PC-9 (cell line): ENCODE results near the gene DDX39A. TPM values are rescaled to one million over a fixed set of nuclear protein-coding genes. Genes with fewer than 3 reads are reported as not detected.

Experiments
- BruUV-seq: library from RNA; stranded (reverse); fragments of 400-500 nt; replicated peaks from 2 replicates; lab custom pipeline; 2021; lab: Mats Ljungman, UMichigan
- CTCF ChIA-PET: fragments of 300-600 bp; sonication (Branson Sonifier 250); formaldehyde crosslinking; loops from one replicate; lab custom pipeline; 2022; ENCODE audit warnings: antibody characterized with exemption; lab: Charles Lee
- POLR2A ChIA-PET: fragments of 300-600 bp; sonication (Branson Sonifier 250); formaldehyde crosslinking; loops from one replicate; lab custom pipeline; 2022; ENCODE audit warnings: antibody characterized with exemption; ENCODE audit not compliant: unreplicated experiment; lab: Charles Lee
- DNase-seq, 2 experiments: peaks; one replicate each; pipeline versions ENCODE4 v3.0.0 to v3.0.0-alpha.2; 2015 to 2022; ENCODE audit warnings: mixed read lengths in 1 of 2
- H2AFZ ChIP-seq: fragments of 200-600 bp; sonication (generic); 2 replicates; pipeline ENCODE4 v1.8.1; 2017; ENCODE audit warnings: antibody characterized with exemption
- H3F3A ChIP-seq: fragments of 200-600 bp; sonication (generic); 2 replicates; pipeline ENCODE4 v1.8.1; 2017; ENCODE audit warnings: antibody characterized with exemption, mild to moderate bottlenecking, low read depth; ENCODE audit not compliant: insufficient read depth
- H3K27ac ChIP-seq: fragments of 200-600 bp; sonication (generic); 2 replicates; pipeline ENCODE4 v1.6.1; 2016; ENCODE audit warnings: mixed run types
- H3K27me3 ChIP-seq: fragments of 200-600 bp; sonication (generic); 2 replicates; pipeline ENCODE4 v1.6.1; 2016; ENCODE audit warnings: low read depth, mixed run types; ENCODE audit not compliant: insufficient read depth
- H3K36me3 ChIP-seq: fragments of 200-600 bp; sonication (generic); 2 replicates; pipeline ENCODE4 v1.6.1; 2016; ENCODE audit warnings: low read depth, mixed run types
- H3K4me1 ChIP-seq: fragments of 200-600 bp; sonication (generic); replicated peaks from 2 replicates; pipeline ENCODE4 v1.6.1; 2016; ENCODE audit warnings: mixed run types; ENCODE audit not compliant: insufficient read depth
- H3K4me2 ChIP-seq: fragments of 200-600 bp; sonication (generic); 2 replicates; pipeline ENCODE4 v1.6.1; 2017; ENCODE audit warnings: mixed run types
- H3K4me3 ChIP-seq: fragments of 200-600 bp; sonication (generic); 2 replicates; pipeline ENCODE4 v1.6.1; 2016; ENCODE audit warnings: mixed run types
- H3K79me2 ChIP-seq: fragments of 200-600 bp; sonication (generic); 2 replicates; pipeline ENCODE4 v1.6.1; 2017; ENCODE audit warnings: low read depth, mixed run types
- H3K9me2 ChIP-seq: fragments of 200-600 bp; sonication (generic); 2 replicates; pipeline ENCODE4 v1.8.1; 2017; ENCODE audit warnings: mild to moderate bottlenecking; ENCODE audit not compliant: insufficient read depth
- H3K9me3 ChIP-seq: fragments of 200-600 bp; sonication (generic); 2 replicates; pipeline ENCODE4 v1.8.1; 2016; ENCODE audit warnings: low read depth; ENCODE audit not compliant: insufficient read depth
- H4K20me1 ChIP-seq: fragments of 200-600 bp; sonication (generic); 2 replicates; pipeline ENCODE4 v1.8.1; 2017; ENCODE audit not compliant: insufficient read depth
- CTCF ChIP-seq: fragments of 200-600 bp; sonication (generic); conservative IDR thresholded peaks from 2 replicates; pipeline ENCODE4 v1.6.1; 2017; ENCODE audit warnings: mixed run types, antibody characterized with exemption, mild to moderate bottlenecking, moderate library complexity
- EZH2 ChIP-seq: fragments of 200-600 bp; sonication (generic); IDR thresholded peaks from 2 replicates; pipeline ENCODE4 v1.8.0; 2017; ENCODE audit warnings: antibody characterized with exemption, low read depth
- intact Hi-C: fragments of 100-400 bp; cut with micrococcal nuclease; formaldehyde crosslinking; loops from one replicate; pipeline ENCODE4 v1.10.0; 2022; ENCODE audit not compliant: unreplicated experiment
- total RNA-seq: library from RNA; stranded (reverse); gene quantifications from 2 replicates; pipeline ENCODE4 v1.2.3, GENCODE V29; 2021

DDX39A gene
- total RNA-seq, 1 experiment from 2014 or later = 67.4 TPM

- peaks cover 52% of the 10 kb centered on the region for H4K20me1 ChIP-seq
- H3K9me2 ChIP-seq = no peaks in the 10 kb centered on the region
- H3F3A ChIP-seq = peaks cover 22% of the 10 kb centered on the region
- intact Hi-C loops = loop anchor here (10.0 kb wide), 1 partner anchor 57 kb away; the partner anchor contains the start of gene GIPC1
- no TSS peak for BruUV-seq
- no peak for DNase-seq
- peaks cover 21% of the 10 kb centered on the region for H3K4me1 ChIP-seq
- CTCF ChIA-PET = interaction anchor here (0.7 kb wide), 1 partner anchor 38 kb away, joined by 3 read pairs; the partner anchor contains the start of gene PTGER1
- no peaks in the 10 kb centered on the region for H3K9me3 ChIP-seq
- TF ChIP-seq EZH2 (no peak), CTCF (no peak)
- no peaks in the 10 kb centered on the region for H3K27me3 ChIP-seq
- H3K36me3 ChIP-seq = peaks cover 7% of the 10 kb centered on the region
- no peak overlapping the region for H2AFZ ChIP-seq
- no peak overlapping the region for H3K4me3 ChIP-seq
- H3K4me2 ChIP-seq = no peak overlapping the region
- H3K79me2 ChIP-seq = peaks cover 68% of the 10 kb centered on the region
- POLR2A ChIA-PET = interaction anchor here (0.6 kb wide), 1 partner anchor 28 kb away, joined by 3 read pairs; no protein-coding TSS in a partner anchor
- H3K27ac ChIP-seq = no peak overlapping the region
Observed at GRCh38 chr19:14437578-14438140, 18.5 kb upstream of the DDX39A start.

- Histone ChIP-seq H4K20me1 (peaks cover 50% of the 10 kb centered on the region), H3K9me2 (no peaks in the 10 kb centered on the region), H3K27ac (peak overlapping the region; percentile 51), H3K4me2 (peak overlapping the region; percentile 95), H3F3A (peaks cover 33% of the 10 kb centered on the region), H3K9me3 (no peaks in the 10 kb centered on the region), H3K4me3 (peak overlapping the region; percentile 93; the same call in 1 of the 2 replicates), H3K4me1 (peaks cover 24% of the 10 kb centered on the region), H3K27me3 (no peaks in the 10 kb centered on the region; the same call in 1 of the 2 replicates), H3K79me2 (peaks cover 66% of the 10 kb centered on the region), H3K36me3 (no peaks in the 10 kb centered on the region), H2AFZ (no peak overlapping the region)
- TF ChIP-seq CTCF (no peak), EZH2 (no peak)
- no TSS peak for BruUV-seq
- intact Hi-C loops = loop anchor here (1.0 to 10.0 kb wide), 2 partner anchors 16 to 59 kb away; partner anchors contain the start of genes DDX39A and GIPC1
- DNase-seq = no peak
- ChIA-PET POLR2A (interaction anchor here (0.6 to 0.9 kb wide), 4 partner anchors 29 to 1641 kb away, joined by 3 to 5 read pairs (median 4); partner anchors contain the start of gene ASF1B), CTCF (interaction anchor here (0.6 kb wide), 1 partner anchor 581 kb away, joined by 4 read pairs; no protein-coding TSS in a partner anchor)
Observed at GRCh38 chr19:14435320-14436050, 16.3 kb upstream of the DDX39A start.
